NB4 (cell line): Measurements from ENCODE around the gene EGFL7.

Source experiments
- DNase-seq: peaks from one replicate; pipeline ENCODE4 v3.0.0; 2010; ENCODE audit warnings: low read depth
- H3K4me3 ChIP-seq: one replicate; pipeline ENCODE4 v1.5.1; 2011; ENCODE audit warnings: mild to moderate bottlenecking, low read depth, low read length, moderate library complexity
- MYC ChIP-seq: IDR thresholded peaks from 2 replicates; pipeline ENCODE4 v1.6.1; 2011; ENCODE audit warnings: low read depth, low read length
- POLR2A ChIP-seq: IDR thresholded peaks from 2 replicates; pipeline ENCODE4 v1.6.1; 2011; ENCODE audit warnings: mild to moderate bottlenecking; ENCODE audit not compliant: insufficient read length; ENCODE audit errors: extremely low read depth
- TF ChIP-seq, protein P1 (sequence below): IDR thresholded peaks from one replicate; pipeline ENCODE4 v1.5.1; 2012; ENCODE audit warnings: low read depth, low read length
- TF ChIP-seq, protein P2 (sequence below): IDR thresholded peaks from 2 replicates; pipeline ENCODE4 v1.6.1; 2011; ENCODE audit warnings: low read depth, low read length

EGFL7 gene

DNA sequence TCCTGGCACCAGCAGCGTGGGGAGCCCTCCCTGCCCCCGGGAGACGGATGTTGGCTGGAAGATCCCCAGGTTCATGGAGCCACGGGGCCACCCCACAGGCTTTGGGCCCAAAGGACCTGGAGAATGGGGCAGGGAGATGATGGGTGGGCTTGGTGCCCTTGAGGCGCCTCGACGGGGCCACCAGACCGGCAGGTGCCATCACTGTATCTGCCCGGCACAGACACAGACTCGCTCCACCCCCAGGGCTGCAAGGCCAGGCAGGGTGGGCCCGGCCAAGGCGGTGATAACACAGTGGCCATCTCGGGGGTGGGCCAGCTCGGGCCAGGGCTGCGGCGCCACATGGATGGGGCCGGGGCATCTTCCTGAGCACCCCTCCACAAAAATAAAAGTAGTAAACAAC lies 35.0 kb upstream of the EGFL7 start:
- H3K4me3 ChIP-seq: no peak overlapping the region
- TF ChIP-seq POLR2A: no peak
- no peak for DNase-seq

DNA sequence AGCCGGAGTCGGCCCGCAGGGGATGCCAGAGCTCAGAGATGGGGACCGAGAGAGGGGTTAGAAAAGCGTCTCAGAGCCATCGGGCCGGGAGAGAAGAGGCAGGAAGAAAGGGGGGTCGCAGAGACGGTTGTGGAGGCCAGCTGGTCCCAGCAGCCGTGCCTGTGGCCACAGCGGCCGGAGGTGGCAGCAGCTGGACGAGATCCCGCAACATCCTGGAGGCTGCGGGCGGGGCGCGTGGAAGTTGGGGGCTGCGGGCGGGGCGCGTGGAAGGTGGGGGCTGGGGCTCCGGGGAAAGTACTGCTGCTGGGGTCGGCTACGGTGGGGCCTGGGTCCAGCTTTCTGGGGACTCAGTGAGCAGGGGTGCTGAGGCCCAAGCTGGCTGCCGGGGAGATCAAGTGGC lies 34.4 kb upstream of the EGFL7 start:
- TF ChIP-seq, protein P1, sequence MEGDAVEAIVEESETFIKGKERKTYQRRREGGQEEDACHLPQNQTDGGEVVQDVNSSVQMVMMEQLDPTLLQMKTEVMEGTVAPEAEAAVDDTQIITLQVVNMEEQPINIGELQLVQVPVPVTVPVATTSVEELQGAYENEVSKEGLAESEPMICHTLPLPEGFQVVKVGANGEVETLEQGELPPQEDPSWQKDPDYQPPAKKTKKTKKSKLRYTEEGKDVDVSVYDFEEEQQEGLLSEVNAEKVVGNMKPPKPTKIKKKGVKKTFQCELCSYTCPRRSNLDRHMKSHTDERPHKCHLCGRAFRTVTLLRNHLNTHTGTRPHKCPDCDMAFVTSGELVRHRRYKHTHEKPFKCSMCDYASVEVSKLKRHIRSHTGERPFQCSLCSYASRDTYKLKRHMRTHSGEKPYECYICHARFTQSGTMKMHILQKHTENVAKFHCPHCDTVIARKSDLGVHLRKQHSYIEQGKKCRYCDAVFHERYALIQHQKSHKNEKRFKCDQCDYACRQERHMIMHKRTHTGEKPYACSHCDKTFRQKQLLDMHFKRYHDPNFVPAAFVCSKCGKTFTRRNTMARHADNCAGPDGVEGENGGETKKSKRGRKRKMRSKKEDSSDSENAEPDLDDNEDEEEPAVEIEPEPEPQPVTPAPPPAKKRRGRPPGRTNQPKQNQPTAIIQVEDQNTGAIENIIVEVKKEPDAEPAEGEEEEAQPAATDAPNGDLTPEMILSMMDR: no peak
- TF ChIP-seq MYC (no peak), POLR2A (no peak)
- TF ChIP-seq, protein P2, sequence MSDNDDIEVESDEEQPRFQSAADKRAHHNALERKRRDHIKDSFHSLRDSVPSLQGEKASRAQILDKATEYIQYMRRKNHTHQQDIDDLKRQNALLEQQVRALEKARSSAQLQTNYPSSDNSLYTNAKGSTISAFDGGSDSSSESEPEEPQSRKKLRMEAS: no peak

DNA sequence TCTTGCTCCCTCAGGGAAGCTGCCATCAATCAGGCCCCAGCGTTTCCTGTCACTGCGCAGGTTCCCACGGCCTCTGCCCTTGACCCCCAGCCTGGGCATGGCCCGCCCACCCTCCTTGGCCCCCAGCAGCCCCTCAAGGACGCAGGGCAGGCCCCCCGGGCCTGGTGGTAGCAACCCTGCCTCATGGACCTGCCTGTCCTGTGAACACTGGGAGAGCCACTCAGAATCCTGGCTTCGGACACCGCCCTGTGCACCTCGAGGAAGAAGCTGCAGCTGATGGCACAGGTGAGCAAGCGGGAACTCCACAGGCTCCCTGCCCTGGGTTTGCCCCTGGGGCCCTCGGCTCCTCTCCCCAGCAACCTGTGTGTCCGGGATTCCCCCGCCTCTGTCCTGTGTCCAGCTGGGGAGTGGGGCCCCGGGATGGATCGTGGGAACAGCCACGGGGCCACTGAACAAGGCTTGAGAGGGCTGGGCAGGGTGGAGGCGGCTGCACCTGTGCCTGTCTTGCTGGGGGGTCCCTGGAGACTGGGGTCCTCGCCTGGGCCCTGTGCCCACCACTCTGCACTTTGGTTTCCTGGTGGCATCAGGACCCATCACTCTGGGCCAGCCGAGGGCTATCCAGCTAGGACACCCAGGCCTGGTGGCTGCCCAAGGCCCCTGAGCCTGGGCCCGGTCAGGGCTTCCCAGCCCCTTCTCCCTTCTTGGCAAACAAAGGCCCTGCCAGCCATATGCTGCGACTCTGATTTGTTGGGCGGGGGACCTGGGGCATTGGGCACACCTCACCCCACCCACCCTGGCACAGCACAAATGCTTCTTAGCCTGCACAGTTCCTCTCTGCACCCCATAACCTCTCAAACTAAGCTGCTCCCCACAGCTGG lies 33.5 kb upstream of the EGFL7 start:
- no peak for DNase-seq
- no peak overlapping the region for H3K4me3 ChIP-seq
- TF ChIP-seq, protein P2: no peak
- TF ChIP-seq, protein P1: no peak

More for the DNA sequence above, 34.4 kb upstream of the EGFL7 start:
- no peak overlapping the region for H3K4me3 ChIP-seq
- no peak for DNase-seq

DNA sequence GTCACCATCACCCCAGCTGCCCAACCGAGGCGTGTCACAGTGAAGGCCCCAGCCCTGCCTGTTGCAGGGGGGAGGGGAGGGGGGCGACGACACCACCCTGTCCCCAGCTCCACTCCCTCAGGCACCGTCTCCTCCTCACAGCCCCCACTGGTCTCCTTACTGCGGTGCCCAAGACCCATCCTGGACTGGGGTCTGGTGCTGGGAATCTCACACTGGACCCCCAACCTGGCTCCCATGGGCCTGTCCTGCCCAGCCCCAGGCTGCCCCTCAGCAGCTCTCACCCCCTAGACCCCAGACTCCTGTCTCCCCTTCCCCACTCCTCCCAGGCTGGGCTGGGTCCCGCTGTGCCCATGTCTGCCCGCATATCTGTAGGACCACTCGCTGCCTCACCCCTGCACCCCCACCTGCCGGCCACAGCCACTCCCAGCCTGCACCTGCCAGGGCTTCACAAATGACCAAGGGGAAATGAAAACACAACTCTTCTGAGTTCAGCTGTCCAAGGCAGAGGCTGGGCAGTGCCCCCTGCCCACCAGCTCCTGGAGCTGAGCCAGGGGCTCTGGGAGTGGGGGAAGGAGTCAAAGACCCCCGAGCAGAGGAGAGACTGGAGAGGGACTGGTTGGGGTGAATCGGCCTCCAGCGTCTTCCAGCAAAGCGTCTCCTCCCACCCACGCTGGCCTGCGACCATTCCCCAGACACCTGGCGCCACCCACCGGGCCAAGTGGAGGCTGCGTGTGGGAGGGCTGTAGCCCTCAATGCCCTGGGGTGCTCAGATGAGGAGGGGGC lies 32.6 kb upstream of the EGFL7 start:
- DNase-seq: peak; percentile 80
- TF ChIP-seq POLR2A (no peak), MYC (peak; percentile 66)
- TF ChIP-seq, protein P1: peak; percentile 71
- TF ChIP-seq, protein P2: peak; percentile 77
- H3K4me3 ChIP-seq: no peak overlapping the region

DNA sequence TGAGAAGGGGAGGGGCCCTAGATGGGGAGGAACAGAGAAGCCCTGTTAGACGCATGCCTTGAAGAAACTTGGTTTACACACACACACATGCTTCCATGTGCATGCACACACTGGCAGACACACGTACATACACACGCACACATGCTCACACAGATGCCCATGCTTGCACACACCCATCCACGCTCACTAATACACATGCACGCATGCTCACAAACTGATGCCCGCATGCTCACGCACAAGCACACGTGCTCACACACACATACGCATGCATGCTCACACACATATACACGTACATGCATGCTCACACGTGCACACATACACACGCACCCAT lies 32.1 kb upstream of the EGFL7 start:
- TF ChIP-seq, protein P1: no peak
- TF ChIP-seq MYC (0 out of 2 replicates have a peak, but pooled peaks have one; percentile 11), POLR2A (no peak)
- TF ChIP-seq, protein P2: no peak
- DNase-seq: no peak
- no peak overlapping the region for H3K4me3 ChIP-seq
